Loucy (cell line): ENCODE data around the gene CRHR1.

Experiments
- H2AFZ ChIP-seq: fragments of 200-600 bp; sonication (generic); 2 replicates; pipeline ENCODE4 v1.6.0; 2016; ENCODE audit warnings: antibody characterized with exemption, mild to moderate bottlenecking, low read length, moderate library complexity
- H3F3A ChIP-seq: fragments of 200-600 bp; 2 replicates; pipeline ENCODE4 v1.6.0; 2016; ENCODE audit warnings: antibody characterized with exemption, low read depth, mild to moderate bottlenecking
- H3K27me3 ChIP-seq: fragments of 200-600 bp; sonication (generic); 2 replicates; pipeline ENCODE4 v1.6.1; 2014; ENCODE audit warnings: low read length, mild to moderate bottlenecking; ENCODE audit not compliant: insufficient read depth, poor library complexity, severe bottlenecking
- H3K36me3 ChIP-seq: fragments of 200-600 bp; sonication (generic); 2 replicates; pipeline ENCODE4 v1.6.1; 2016; ENCODE audit warnings: low read length; ENCODE audit not compliant: insufficient read depth
- H3K4me1 ChIP-seq: fragments of 200-600 bp; sonication (generic); 2 replicates; pipeline ENCODE4 v1.5.1; 2014; ENCODE audit warnings: low read length, mild to moderate bottlenecking; ENCODE audit not compliant: insufficient read depth, poor library complexity, severe bottlenecking
- H3K4me2 ChIP-seq: fragments of 200-600 bp; sonication (generic); 2 replicates; pipeline ENCODE4 v1.6.0; 2014; ENCODE audit warnings: antibody characterized with exemption, low read length, low read depth, mild to moderate bottlenecking; ENCODE audit not compliant: poor library complexity, severe bottlenecking
- H3K4me3 ChIP-seq: fragments of 200-600 bp; sonication (generic); 2 replicates; pipeline ENCODE4 v1.5.1; 2014; ENCODE audit warnings: low read length, mild to moderate bottlenecking, mixed read lengths; ENCODE audit not compliant: poor library complexity, severe bottlenecking
- H3K79me2 ChIP-seq: fragments of 200-600 bp; sonication (generic); 2 replicates; pipeline ENCODE4 v1.6.1; 2014; ENCODE audit warnings: low read length; ENCODE audit not compliant: insufficient read depth
- H3K9ac ChIP-seq: fragments of 200-600 bp; sonication (generic); 2 replicates; pipeline ENCODE4 v1.6.0; 2014; ENCODE audit warnings: mild to moderate bottlenecking, low read depth, low read length, moderate library complexity; ENCODE audit not compliant: poor library complexity, severe bottlenecking
- H3K9me2 ChIP-seq: fragments of 200-600 bp; sonication (generic); replicated peaks from 2 replicates; pipeline ENCODE4 v1.6.1; 2016; ENCODE audit warnings: low read depth, low read length, mixed read lengths
- H3K9me3 ChIP-seq: fragments of 200-600 bp; sonication (generic); 2 replicates; pipeline ENCODE4 v1.6.1; 2014; ENCODE audit warnings: mild to moderate bottlenecking, antibody characterized with exemption, low read length, low read depth; ENCODE audit not compliant: insufficient read depth
- H4K20me1 ChIP-seq: fragments of 200-600 bp; sonication (generic); 2 replicates; pipeline ENCODE4 v1.6.0; 2014; ENCODE audit warnings: antibody characterized with exemption, low read length, mild to moderate bottlenecking; ENCODE audit not compliant: insufficient read depth, poor library complexity, severe bottlenecking
- CTCF ChIP-seq: fragments of 200-600 bp; sonication (generic); conservative IDR thresholded peaks from 2 replicates; pipeline ENCODE4 v1.5.1; 2014; ENCODE audit warnings: mild to moderate bottlenecking, antibody characterized with exemption, low read length
- EZH2phosphoT487 ChIP-seq: fragments of 200-600 bp; IDR thresholded peaks from 2 replicates; pipeline ENCODE4 v1.6.1; 2018; ENCODE audit warnings: antibody characterized with exemption, mild to moderate bottlenecking, moderate library complexity, borderline replicate concordance

CRHR1 gene

GRCh38 chr17:45789874-45790273 lies 5.8 kb downstream of the CRHR1 start:
- no peak overlapping the region for H2AFZ ChIP-seq
- H3K4me3 ChIP-seq = no peak overlapping the region
- no peaks in the 10 kb centered on the region for H3K9me3 ChIP-seq
- no peaks in the 10 kb centered on the region for H4K20me1 ChIP-seq
- H3K36me3 ChIP-seq = no peaks in the 10 kb centered on the region
- no peaks in the 10 kb centered on the region for H3K4me1 ChIP-seq
- peaks cover 4% of the 10 kb centered on the region for H3K27me3 ChIP-seq
- no peaks in the 10 kb centered on the region for H3F3A ChIP-seq
- H3K4me2 ChIP-seq = no peak overlapping the region
- H3K9ac ChIP-seq = no peak overlapping the region
- TF ChIP-seq EZH2phosphoT487 = no peak
- no peak for TF ChIP-seq CTCF
- no peaks in the 10 kb centered on the region for H3K79me2 ChIP-seq
- H3K9me2 ChIP-seq = no peaks in the 10 kb centered on the region

- no peak overlapping the region for H3K4me3 ChIP-seq
- TF ChIP-seq CTCF (no peak), EZH2phosphoT487 (no peak)
- no peak overlapping the region for H3K4me2 ChIP-seq
- no peaks in the 10 kb centered on the region for H3K4me1 ChIP-seq
- H3K36me3 ChIP-seq = no peaks in the 10 kb centered on the region
- H3K27me3 ChIP-seq = no peaks in the 10 kb centered on the region
- no peak overlapping the region for H3K9ac ChIP-seq
- no peaks in the 10 kb centered on the region for H4K20me1 ChIP-seq
- no peaks in the 10 kb centered on the region for H3F3A ChIP-seq
- no peaks in the 10 kb centered on the region for H3K9me3 ChIP-seq
- no peaks in the 10 kb centered on the region for H3K9me2 ChIP-seq
- no peaks in the 10 kb centered on the region for H3K79me2 ChIP-seq
- no peak overlapping the region for H2AFZ ChIP-seq
Measured at GRCh38 chr17:45790296-45790922, 6.3 kb downstream of the CRHR1 start.

DNA sequence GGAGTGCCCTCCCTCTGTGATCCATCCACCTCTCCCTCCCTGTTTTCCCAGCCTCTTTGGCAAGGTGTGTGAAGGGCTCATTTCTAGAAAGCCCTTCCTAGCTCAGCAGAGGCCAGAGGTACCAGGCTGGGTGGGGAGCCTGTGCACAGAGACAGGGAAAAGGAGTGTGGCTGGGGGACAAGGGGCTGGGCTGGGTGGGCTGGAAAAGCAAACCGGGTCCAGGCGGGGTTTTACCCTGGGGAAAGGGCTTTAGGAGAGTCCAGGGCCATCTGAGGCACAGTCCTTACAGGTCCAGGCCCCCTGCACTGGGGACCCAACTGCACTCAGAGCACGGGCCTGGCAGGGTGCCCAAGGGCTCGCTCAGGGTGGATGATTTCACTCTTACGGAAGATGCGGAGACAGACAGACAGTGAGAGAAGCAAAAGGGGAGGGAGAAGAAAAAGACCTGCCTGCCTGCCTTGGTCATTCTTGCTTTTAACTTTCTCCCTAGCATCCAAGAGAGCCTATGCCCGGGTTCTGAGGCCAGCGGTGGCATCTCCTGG lies 7.0 kb downstream of the CRHR1 start:
- no peaks in the 10 kb centered on the region for H3K4me1 ChIP-seq
- no peak overlapping the region for H2AFZ ChIP-seq
- H3K27me3 ChIP-seq = no peaks in the 10 kb centered on the region
- no peaks in the 10 kb centered on the region for H4K20me1 ChIP-seq
- H3K9me2 ChIP-seq = no peaks in the 10 kb centered on the region
- no peaks in the 10 kb centered on the region for H3K9me3 ChIP-seq
- no peak overlapping the region for H3K4me2 ChIP-seq
- H3K4me3 ChIP-seq = no peak overlapping the region
- H3K79me2 ChIP-seq = no peaks in the 10 kb centered on the region
- H3K36me3 ChIP-seq = no peaks in the 10 kb centered on the region
- H3F3A ChIP-seq = no peaks in the 10 kb centered on the region
- TF ChIP-seq CTCF = no peak
- no peak for TF ChIP-seq EZH2phosphoT487
- H3K9ac ChIP-seq = no peak overlapping the region
